A673 (cell line): ENCODE measurements around the gene ZFHX2. TPM values are rescaled to one million over a fixed set of nuclear protein-coding genes. Genes with fewer than 3 reads are reported as not detected.

Experiments
- BruUV-seq: library from RNA; stranded (reverse); fragments of 400-500 nt; replicated peaks from 2 replicates; lab custom pipeline; 2021; lab: Mats Ljungman, UMichigan
- CTCF ChIA-PET: fragments of 300-600 bp; sonication (Branson Sonifier 250); formaldehyde crosslinking; loops from one replicate; lab custom pipeline; 2022; ENCODE audit warnings: antibody characterized with exemption; lab: Charles Lee
- POLR2A ChIA-PET: fragments of 300-600 bp; sonication (Branson Sonifier 250); formaldehyde crosslinking; loops from one replicate; lab custom pipeline; 2022; ENCODE audit warnings: antibody characterized with exemption; ENCODE audit not compliant: low non-redundant PET; lab: Charles Lee
- DNase-seq: peaks from one replicate; pipeline ENCODE4 v3.0.0-alpha.2; 2015; ENCODE audit warnings: low spot score
- H3K27ac ChIP-seq: fragments of 200-600 bp; sonication (generic); 2 replicates; pipeline ENCODE4 v1.5.1; 2016; ENCODE audit warnings: mixed run types, low read depth, mild to moderate bottlenecking, mixed read lengths, antibody characterized with exemption, low read length; ENCODE audit not compliant: poor library complexity, severe bottlenecking
- H3K27me3 ChIP-seq: fragments of 200-600 bp; sonication (generic); replicated peaks from 2 replicates; pipeline ENCODE4 v1.6.1; 2017; ENCODE audit warnings: mixed run types, low read depth, mild to moderate bottlenecking, mixed read lengths, antibody characterized with exemption, low read length; ENCODE audit not compliant: insufficient read depth, poor library complexity
- H3K36me3 ChIP-seq: fragments of 200-600 bp; sonication (generic); 2 replicates; pipeline ENCODE4 v1.6.1; 2016; ENCODE audit warnings: mixed run types, mild to moderate bottlenecking, mixed read lengths, antibody characterized with exemption, low read length; ENCODE audit not compliant: insufficient read depth, poor library complexity, severe bottlenecking
- H3K4me1 ChIP-seq: fragments of 200-600 bp; sonication (generic); 2 replicates; pipeline ENCODE4 v1.6.1; 2017; ENCODE audit warnings: mixed run types, mild to moderate bottlenecking, mixed read lengths, antibody characterized with exemption, low read length; ENCODE audit not compliant: insufficient read depth, poor library complexity, severe bottlenecking
- H3K4me3 ChIP-seq: fragments of 200-600 bp; sonication (generic); 2 replicates; pipeline ENCODE4 v1.5.1; 2016; ENCODE audit warnings: low read depth, mixed run types, mild to moderate bottlenecking, mixed read lengths, low read length; ENCODE audit not compliant: poor library complexity, severe bottlenecking
- H3K9me3 ChIP-seq: fragments of 200-600 bp; sonication (generic); 2 replicates; pipeline ENCODE4 v1.6.1; 2016; ENCODE audit warnings: mixed run types, low read depth, mild to moderate bottlenecking, mixed read lengths, antibody characterized with exemption, low read length; ENCODE audit not compliant: poor library complexity, severe bottlenecking
- CTCF ChIP-seq: fragments of 300-800, 200-600 bp; sonication (generic); conservative IDR thresholded peaks from 2 replicates; pipeline ENCODE4 v1.5.1; 2017; ENCODE audit warnings: low read depth, mild to moderate bottlenecking, antibody characterized with exemption, low read length, moderate library complexity, mixed read lengths
- EZH2 ChIP-seq: fragments of 200-600 bp; sonication (generic); IDR thresholded peaks from 2 replicates; pipeline ENCODE4 v1.6.1; 2017; ENCODE audit warnings: borderline replicate concordance, low read depth, mild to moderate bottlenecking, mixed read lengths, antibody characterized with exemption, low read length; ENCODE audit not compliant: poor library complexity, severe bottlenecking
- intact Hi-C: fragments of 100-400 bp; cut with micrococcal nuclease; formaldehyde crosslinking; loops from one replicate; pipeline ENCODE4 v1.10.0; 2022; ENCODE audit not compliant: unreplicated experiment
- total RNA-seq: library from RNA; stranded (reverse); gene quantifications from 2 replicates; pipeline ENCODE4 v1.2.3, GENCODE V29; 2021

ZFHX2 gene
- total RNA-seq, 1 experiment from 2014 or later, result 4.8 TPM

- intact Hi-C loops, result loop anchor here (5.0 kb wide), 1 partner anchor 51 kb away; no protein-coding TSS in a partner anchor
- BruUV-seq, result no TSS peak
- Histone ChIP-seq H3K27ac (peak overlapping the region; percentile 33), H3K9me3 (no peaks in the 10 kb centered on the region), H3K27me3 (no peaks in the 10 kb centered on the region), H3K36me3 (no peaks in the 10 kb centered on the region), H3K4me3 (no peak overlapping the region), H3K4me1 (peaks cover 5% of the 10 kb centered on the region)
- POLR2A ChIA-PET, result no interaction called here
- peak; percentile 27 for DNase-seq
- no peak for TF ChIP-seq EZH2
- TF ChIP-seq CTCF, result no peak
- CTCF ChIA-PET, result interaction anchor here (0.5 kb wide), 1 partner anchor 10 kb away, joined by 3 read pairs; no protein-coding TSS in a partner anchor
Observed at GRCh38 chr14:23486036-23486435, 65.5 kb downstream of the ZFHX2 start.

GRCh38 chr14:23485326-23485725 lies 66.2 kb downstream of the ZFHX2 start:
- no TSS peak for BruUV-seq
- Histone ChIP-seq H3K27me3 (no peaks in the 10 kb centered on the region), H3K27ac (peak overlapping the region; percentile 17), H3K4me1 (peaks cover 5% of the 10 kb centered on the region), H3K36me3 (no peaks in the 10 kb centered on the region), H3K9me3 (no peaks in the 10 kb centered on the region), H3K4me3 (no peak overlapping the region)
- ChIA-PET POLR2A (no interaction called here), CTCF (no interaction called here)
- TF ChIP-seq EZH2 (no peak), CTCF (no peak)
- intact Hi-C loops, result loop anchor here (5.0 kb wide), 1 partner anchor 52 kb away; no protein-coding TSS in a partner anchor
- DNase-seq, result no peak

GRCh38 chr14:23483236-23483854 lies 68.2 kb downstream of the ZFHX2 start:
- BruUV-seq, result no TSS peak
- H3K4me1 ChIP-seq, result peaks cover 5% of the 10 kb centered on the region
- no peak for TF ChIP-seq EZH2
- TF ChIP-seq CTCF, result peak; percentile 70
- H3K9me3 ChIP-seq, result no peaks in the 10 kb centered on the region
- DNase-seq, result peak; percentile 71
- CTCF ChIA-PET, result no interaction called here
- H3K36me3 ChIP-seq, result peaks cover 7% of the 10 kb centered on the region
- no peak overlapping the region for H3K27ac ChIP-seq
- intact Hi-C loops, result no loop called here
- POLR2A ChIA-PET, result no interaction called here
- H3K27me3 ChIP-seq, result no peaks in the 10 kb centered on the region
- no peak overlapping the region for H3K4me3 ChIP-seq
